NCI-H1092 treated with DMSO at 0.1 percent for 48 hours (cell line): Measurements from ENCODE around the gene CASZ1.

Experiments
- DNase-seq: peaks from one replicate; lab custom pipeline; 2025; lab: John Stamatoyannopoulos, UW

Gene CASZ1

DNA sequence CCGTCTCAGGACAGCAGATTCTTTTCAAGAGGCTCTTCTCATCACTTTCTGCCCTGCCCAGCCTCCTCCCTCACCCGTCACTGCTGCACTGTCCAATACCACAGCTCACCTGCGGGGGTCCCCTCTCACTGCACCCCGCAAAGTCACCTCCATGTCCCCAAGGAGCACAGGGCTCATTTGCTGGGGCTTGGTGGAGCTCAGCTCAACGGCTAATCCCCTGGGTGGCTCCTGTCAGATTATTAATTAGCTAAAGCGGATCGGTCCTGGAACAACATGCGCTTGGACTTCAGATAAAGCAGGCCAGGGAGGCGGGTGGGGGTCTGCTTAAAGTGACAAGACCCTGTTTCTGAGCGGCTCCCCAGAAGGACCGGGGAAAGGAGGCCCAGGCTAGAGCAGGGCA, 43.1 kb downstream of the CASZ1 start:
- DNase-seq: no peak

DNA sequence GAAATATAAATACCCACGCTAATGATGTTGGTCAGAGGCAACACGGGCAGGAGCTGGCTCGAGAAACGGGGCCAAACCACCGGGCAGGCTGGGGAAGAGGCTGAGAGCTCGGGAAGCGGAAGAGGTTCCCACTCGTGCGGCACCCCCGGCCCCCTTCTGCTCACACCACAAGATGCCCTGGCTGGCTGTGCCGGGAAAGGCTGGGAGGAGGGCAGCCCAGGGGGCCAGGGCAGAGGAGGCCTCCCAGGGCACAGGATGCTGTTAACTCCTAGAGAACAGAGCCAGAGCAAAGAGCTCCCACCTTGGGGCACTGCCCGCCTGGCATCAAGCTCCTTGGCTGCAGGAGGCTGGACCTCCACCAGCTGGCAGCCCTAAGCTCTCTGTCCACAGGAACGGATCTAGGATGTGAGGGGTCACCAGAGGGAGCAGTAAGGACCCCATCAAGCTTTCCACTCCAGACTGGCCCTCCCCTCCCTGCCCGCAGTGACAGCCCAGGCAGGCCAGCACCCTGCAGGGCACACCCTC, 44.8 kb downstream of the CASZ1 start:
- DNase-seq: no peak

DNA sequence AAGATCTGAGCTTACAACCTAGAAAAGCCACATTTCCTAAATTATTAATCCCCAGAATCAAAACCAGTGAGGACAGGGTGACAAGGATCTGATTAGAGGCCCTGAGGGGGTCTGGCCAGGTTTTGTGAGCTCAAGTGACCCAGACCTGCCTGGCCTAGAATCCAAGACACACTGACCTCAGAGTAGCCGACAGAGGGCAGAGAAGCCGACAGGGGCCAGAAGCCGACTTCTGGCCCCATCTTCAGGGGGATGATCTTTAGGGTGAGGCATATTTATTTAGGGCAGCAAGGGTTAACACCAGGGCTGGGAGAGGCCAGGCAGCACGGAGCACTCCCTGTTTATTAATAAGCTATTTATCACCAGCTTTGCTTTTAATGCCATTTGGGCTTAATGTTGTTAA, 45.3 kb downstream of the CASZ1 start:
- DNase-seq: no peak

DNA sequence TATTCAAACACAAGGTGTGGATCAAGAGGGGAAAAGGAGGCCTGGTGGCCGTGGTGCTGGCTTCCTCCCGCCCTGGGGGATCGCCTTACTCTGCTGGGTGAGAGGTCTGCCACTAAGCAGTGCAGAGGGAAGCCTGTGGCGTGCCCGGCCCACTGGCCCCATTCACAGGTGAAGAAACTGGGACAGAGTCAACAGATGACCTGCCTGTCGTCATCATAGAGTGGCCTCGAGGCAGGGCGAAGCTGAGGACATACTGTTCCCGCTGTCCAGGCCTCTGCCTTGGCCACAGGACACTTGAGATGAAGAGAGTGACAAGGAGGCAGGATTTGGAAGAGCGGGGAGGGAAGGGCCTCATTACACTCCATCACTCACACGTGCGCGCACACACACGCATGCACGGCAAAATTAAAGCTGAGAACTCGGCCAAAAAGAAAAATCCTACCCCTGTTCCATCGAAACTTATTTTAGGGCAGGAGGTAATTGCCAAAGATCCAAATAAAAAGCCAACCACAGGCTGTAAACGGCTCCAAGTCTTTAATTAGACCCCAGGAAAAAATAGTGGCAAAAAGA, 50.5 kb downstream of the CASZ1 start:
- DNase-seq: no peak

DNA sequence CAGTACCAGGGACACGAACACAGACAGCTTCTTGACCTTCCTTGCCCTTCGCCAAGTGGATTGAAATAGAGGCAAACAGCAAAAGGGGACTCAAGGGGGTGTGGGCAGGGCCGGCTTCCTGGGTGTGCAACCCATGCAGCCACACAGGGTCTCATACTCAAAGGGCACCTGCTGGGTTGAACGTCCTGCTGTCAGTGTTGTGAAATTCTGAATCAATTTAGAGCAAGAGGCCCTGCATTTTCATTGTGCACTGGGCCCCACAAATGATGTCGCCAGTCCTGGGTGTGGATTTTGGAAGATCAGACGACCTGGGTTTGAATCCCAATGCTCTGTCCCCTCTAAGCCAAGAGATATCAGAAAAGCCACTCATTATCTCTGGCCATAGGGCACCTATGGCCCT, 51.1 kb downstream of the CASZ1 start:
- no peak for DNase-seq

DNA sequence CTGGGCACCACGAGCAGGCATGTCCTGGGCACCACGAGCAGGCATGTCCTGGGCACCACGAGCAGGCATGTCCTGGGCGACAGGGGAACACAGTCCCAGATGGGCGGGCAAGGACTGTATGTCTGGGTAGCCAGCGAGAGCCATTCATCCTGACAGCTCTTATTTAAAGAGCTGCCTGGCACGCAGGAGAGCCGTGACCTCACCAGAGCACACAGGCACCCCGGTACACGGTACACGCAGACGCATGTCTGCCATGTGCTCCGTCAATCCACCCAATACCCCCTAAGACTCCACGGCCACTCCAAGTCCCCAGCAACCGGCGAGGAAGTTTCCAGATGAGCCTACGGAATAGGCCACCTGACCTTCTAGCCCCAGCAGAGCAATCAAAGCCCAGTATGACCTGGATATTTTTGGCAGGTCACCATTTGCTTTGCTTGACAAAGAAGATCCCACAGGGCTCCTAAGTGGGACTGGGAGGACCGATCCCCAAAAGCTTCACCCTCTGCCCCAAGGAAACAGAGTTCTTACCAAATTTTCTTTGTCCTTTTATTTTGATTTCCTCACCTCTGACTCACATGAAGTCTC, 51.7 kb downstream of the CASZ1 start:
- DNase-seq: no peak

DNA sequence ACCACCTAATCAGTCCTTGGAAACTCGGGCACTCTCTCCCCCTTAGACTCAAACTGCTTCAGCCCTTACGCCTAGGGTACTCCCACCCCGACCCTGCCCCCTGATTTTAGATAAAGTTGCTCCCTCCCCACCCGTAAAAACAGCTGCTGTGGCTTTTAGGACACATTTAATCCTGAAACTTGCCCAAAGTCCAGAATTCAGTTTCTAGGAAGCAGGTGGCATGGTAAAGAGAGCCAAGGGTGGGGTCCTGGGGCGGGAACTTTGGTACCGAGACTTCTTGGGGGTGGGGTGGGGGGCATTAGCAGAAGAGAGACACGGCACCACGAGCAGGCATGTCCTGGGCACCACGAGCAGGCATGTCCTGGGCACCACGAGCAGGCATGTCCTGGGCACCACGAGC, 52.4 kb downstream of the CASZ1 start:
- DNase-seq: no peak

DNA sequence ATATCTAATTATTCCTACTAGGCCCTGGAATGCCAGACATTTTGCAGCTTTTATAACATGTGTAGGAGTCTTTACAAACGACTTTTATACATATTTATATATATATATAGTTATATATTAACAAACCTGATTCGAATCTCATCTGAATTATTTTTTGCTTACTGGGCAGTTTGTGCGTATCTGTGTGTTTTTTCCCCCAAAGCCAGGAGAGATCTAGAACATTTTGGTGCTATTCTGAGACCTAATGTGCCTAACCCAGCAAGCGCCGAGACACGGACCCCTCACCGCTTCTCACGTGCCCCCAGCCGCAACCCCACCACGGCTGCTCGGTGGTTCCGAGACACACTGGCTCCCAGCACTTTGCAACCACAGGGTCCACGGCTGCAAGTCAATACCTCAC, 54.8 kb downstream of the CASZ1 start:
- no peak for DNase-seq

DNA sequence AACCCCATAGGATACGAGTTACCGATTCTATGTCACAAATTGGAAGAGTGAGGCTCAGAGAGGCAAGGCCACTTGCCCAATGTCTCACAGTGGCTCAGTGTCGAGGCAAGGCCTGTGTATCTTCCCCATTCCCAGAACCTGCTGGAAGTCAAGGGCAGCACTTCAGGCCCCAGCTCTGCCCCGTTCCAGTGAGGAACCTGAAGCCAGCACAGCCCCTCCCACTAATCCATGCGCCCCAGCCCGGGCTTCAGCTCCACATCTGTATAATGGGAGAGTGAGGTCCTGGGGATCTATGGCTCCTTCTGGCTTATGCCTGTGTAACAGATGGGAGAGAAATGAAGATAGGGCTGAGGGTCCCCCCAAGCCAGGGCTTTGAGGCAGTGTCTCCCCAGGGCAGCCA, 56.3 kb downstream of the CASZ1 start:
- no peak for DNase-seq

DNA sequence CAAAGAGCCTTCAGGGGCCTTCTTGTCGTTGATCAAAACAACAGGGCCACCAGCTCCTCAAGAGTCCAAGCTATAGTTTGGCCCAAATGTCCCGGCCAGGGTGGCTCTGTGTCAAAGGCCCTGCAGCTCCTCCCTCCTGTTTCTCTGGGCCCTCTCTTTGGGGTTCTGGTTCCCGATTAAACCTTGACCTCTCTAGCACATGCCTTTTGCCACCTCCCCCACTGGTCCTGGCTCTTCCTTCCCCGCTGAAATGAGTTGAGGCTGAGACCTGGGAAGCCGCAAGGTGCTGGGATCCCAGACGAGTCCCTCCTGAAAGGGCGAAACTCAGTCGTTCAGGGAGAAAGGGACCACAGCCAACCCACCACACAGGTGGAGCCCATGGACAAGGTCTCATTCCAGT, 56.9 kb downstream of the CASZ1 start:
- no peak for DNase-seq

DNA sequence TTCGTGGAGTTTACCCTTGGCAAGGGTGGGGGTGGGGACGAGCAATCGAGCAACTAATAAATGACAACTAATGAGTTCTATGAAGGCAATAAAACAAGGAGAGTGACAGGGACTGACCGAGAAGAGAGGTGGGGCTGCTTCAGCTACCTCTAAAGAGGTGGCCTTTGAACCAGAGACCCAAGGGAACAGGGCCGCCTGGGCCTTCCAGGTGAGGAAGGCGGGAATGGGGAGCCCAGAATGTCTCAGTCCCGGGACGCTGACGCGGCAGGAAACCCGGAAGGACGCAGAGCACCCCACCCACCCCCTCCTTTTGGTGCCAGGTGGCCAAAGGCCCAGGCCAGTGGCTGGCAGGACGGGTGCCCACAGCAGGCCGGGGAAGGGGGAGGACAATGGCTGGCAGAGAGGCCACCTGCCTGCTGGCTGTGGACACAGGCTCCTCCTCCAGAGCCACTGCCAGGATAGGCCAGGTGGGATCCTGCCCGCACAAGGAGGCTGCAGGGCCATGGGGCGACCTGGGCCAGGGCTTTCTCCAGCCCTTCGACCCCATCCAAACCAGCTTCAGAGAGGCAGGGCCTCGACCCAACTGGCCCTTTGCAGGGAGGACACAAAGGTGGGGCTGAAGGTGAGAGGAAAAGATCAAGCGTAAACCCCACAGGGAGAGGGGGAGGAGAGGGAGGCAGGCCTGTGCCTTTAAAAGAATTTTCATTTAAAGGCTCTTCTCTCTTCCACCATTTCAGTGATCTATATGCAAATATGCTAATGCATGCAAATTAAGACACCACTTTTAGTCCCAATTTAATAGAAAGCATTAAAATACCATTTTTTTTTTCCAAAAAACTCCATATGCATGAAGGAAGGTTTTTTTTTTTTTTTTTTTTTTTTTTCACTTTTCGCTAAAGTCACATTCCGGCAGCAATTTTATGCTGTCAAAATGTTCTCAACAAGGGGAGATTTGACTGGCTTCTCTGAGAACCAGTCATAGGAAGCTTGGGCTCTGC, 58.1 kb downstream of the CASZ1 start:
- peak; percentile 39 for DNase-seq

DNA sequence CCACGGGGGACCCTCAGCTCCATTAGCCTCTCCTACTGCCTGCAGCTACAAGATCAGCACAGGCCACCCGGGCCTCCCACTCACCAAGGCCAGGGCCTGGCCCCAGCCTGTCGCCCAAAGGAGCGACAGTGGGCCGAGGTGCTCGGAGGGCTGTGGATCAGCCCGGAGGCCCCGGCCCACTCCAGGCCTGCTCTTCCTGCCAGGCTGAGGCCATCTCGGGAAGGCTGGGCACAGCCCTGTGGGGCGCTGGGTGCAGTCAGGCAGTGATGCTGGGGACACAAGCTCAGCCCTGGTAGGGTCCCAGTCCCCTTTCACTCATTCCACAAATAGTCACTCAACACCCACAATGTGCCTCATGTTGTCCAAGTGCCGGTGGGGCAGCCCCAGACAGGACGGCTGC, 58.8 kb downstream of the CASZ1 start:
- no peak for DNase-seq

DNA sequence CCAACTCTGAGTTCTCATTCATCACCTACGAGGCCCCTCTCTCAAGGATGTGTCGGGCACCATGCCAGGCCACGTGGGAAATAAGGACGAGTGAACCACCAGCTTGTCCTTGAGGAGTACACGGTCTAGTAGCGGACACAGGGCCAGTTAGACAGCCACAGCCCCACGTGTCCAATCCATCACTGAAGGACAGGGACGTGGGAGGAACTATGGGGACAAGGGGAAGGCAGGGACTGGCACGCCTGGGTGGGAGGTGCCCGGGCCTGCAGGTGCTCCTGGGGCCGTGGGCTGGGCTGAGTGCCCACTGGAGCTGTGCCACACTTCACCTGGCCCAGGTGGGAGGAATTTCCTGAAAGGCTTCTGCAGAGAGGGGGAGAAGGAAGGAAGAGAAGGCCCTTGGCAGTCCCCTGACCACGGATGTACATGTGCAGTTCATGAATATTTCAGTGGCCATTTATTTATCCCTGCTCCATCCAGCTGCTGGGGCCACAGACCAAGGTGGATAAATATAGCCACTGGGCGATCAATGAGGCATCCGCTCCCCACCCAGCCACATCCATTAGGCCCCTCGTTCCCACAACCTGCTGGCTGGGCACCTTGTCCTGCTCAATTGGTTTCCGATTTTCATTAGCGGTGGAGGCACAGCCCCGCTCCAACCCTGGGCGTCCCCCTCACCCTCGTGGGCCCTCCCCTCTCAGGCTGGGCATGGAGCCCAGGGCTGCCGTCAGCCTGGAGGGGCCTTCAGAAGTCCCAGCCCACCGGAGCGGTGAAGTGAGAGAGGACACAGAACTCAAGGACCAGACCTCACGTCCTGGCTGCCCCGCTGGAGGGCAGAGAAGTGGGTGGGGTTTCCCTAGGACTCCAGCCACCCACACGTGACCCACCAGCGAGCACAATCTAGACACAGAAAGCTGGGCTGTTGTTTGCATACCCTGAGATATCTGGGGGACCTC, 59.5 kb downstream of the CASZ1 start:
- peak; percentile 88 for DNase-seq

DNA sequence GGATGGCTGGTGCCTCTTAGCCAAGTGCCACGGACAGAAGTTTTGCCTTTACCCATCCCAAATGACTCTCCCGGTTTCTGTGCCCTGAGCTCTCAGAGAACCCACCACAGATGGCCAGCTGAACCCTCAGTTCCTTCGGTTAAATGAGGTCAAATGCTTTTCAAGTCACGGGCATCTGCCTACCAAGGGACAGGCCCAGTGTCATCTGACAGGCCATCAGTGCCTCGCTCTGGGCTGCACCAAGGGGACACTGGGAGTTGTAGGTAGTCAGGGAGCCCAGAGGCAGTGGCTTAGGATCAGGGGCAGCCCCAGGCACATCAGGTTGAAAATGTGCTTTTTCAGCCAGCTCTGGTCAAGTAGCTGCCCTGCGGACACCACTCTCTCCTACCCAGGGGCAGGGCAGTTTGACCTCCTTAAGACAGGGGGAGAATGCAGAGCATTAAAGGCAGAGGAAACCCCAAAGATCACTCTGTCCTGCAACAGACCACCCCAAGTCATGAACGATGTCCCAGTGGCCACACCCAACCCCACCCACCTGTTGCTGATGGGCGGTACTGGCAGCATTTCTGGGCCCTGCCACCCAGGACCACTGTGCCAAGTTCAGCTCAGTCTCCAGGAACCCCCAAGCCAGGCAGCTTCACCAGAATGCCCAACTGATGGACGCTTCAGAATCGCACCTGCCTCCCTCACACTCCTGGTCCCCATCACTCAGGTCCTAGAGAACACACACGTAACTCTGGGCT, 60.7 kb downstream of the CASZ1 start:
- no peak for DNase-seq

DNA sequence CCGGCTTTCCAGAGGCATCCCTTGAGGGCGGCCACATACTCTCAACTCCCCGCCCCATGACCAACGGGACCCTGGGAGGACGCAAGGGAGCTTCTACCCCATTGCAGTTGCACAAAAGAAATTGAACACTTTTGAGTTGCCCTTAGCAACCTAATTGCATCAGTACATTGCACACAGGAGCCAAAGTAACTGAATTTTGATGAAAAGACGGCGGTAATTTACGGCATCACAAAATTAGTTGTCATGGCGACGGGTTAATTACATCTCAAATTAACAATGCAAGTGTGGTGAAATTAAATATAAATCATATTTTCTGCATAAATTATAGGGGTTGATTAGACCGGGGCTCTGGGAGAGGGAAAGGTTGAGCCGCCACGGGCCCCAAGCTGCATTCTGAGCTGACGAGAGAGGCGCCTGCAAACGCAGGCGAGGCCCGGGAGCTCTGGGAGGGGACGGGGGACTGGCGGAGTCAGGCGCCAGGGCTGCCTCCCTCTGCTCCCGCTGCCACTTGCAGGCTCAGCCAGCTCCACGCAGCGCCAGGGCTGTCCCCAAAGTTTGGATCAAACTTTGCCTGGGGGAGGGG, 61.4 kb downstream of the CASZ1 start:
- no peak for DNase-seq

DNA sequence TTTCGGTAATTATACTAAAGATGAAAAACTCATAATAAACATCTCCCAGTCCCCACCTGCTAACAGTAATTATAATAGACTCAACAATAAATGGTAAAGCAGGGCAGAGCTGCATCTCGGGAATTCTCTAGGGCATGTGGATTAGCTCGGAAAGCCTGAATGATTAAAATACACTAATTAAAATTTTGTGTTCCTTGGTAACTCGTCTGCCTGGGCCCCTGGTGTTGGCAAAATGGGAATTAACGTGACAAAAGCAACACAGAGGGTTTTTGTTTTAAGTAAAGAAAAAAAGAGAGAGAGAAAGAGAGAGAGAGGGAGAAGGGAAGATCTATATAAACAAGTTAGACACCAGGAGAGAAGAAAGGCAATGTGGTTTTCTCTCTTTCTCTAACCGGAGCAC, 62.1 kb downstream of the CASZ1 start:
- no peak for DNase-seq

DNA sequence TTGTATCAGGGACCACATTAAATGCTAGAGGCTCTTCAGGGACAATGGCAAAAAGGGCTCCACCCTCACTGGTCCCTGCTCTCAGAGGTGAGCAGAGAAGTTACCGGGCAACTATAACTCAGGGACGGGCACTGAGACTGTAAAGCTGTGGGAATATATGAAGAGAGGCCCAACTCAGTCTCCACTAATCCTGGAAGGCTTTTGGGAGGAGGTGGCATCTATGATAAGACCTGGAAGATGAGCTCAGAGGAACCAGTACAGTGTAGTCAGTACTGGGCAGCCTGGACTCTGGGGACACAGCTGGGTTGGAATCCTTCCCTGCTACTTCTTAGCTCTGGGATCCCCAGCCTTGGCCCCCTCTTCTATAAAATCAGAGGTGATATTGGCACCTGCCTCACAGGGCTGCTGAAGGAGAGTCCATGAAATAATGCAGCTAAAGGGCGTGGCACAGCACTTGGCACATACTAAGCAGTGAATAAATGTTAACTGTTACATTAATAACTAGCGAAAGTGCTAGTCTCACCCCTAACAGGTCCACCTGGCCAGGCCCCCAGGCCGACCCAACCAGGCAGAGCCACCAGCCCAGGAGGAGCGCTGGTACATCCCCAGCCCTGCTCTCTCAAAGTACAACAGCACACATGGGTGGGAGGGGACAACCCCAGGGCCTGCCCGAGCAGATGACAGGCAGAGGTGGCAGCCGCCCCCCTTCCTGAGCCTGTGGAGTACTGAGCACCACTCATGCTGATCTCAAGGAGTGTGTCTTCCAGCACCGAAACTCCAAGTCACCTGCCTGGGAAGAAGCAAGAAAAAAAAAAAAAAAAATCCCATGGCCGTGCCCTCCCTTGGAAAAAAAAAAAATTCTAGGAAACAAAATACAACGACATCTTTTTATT, 62.7 kb downstream of the CASZ1 start:
- peak; percentile 24 for DNase-seq

DNA sequence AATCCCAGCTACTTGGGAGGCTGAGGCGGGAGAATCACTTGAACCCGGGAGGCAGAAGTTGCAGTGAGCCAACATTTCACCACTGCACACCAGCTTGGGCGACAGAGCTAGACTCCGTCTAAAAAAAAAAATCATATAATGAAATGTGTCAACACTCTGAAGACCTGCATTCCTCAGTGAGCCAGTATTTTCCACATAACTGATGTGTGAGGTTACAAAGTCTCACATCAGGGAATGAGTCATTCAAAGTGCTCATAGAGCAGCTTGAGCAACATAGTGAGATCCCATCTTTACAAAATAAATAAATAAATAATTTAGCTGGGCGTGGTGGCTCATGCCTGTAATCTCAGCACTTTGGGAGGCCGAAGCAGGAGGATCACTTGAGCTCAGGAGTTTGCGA, 65.5 kb downstream of the CASZ1 start:
- DNase-seq: no peak

DNA sequence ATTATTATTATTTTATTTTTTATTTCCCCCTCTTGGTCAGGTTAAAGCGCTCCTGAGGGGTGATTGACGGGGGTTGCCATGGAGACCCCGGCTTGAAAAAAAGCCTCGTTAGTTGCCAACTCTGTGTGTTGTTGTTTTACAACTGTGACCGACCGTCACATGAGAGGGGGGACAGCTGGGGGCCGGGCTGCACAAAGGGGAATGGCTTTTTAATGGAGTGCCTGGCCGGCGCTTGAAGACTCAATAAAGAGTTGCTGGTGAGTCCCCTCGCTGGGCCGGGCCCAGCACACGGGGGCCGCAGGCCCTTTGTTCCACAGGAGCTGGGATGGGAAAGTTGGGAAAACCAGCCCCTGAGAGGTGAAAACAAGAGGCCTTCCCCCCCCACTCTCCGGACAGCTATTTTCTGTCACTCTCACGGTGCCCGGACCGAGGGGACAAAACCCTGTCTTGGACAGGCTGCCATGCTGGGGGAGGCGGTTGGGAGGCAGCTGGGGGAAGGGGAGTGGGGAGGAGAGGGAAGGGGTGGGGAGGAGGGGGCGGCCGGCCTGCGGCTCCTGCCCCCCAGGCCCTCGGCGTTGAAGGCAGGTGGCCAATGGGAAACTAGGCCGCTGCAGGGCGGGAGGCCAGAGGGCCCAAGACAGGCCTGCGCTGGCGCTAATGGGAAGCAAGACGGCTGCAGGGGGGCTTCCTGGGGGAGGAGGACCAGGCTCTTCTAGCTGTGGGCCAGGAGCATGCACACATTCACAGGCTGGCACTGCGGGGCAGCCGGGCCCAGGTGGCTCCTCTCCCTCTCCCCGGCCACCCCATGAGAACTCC, 67.6 kb downstream of the CASZ1 start:
- DNase-seq: peak; percentile 87
